ENCODE results near the gene LSAMP. TPM values are rescaled to one million over a fixed set of nuclear protein-coding genes. Genes with fewer than 3 reads are reported as not detected.

The LSAMP gene
- total and polyA plus RNA-seq, 2 of the 13 experiments (the other 11 are each of a cell fraction or from before 2014, with no cell fraction given): not detected

GRCh38 chr3:116356056-116356455 lies 89.2 kb downstream of the LSAMP start:
- ATAC-seq (no peak), DNase-seq (ENCODE audit: low spot score) (no peak), FAIRE-seq (no peak)
- H3K27me3 ChIP-seq (ENCODE audit: control insufficient read depth in 1 of 2, insufficient read depth in 2 of 2, low read length in 2 of 2): no peaks in the 10 kb centered on the region
- WGBS (ENCODE audit: low lambda C conversion rate): 1% methylated on average over 2 of the region's 2 CpGs
- no peaks in the 10 kb centered on the region for H3K9me3 ChIP-seq (ENCODE audit: low read length)
- no peak overlapping the region for H3K27ac ChIP-seq (ENCODE audit: extremely low read length, insufficient read depth, low read length)
- H3K36me3 ChIP-seq (replicated peaks in 1 of 2; ENCODE audit: control insufficient read depth in 1 of 2, insufficient read depth in 2 of 2, low read length in 2 of 2): no peaks in the 10 kb centered on the region
- ChIA-PET CTCF (ENCODE audit: low intra/inter-chr PET ratio, low total read pairs) (no interaction called here), POLR2A (no interaction called here)
- H3K9ac ChIP-seq (ENCODE audit: insufficient read depth, low read depth, low read length): no peak overlapping the region
- intact Hi-C loops (cut with micrococcal nuclease; ENCODE audit: unreplicated experiment): no loop called here
- no peak for TF ChIP-seq SMARCE1 (IDR thresholded peaks at IDR 0.05; ENCODE audit: borderline replicate concordance)
- TF ChIP-seq POGK (CRISPR knock-in tag; conservative IDR thresholded peaks at IDR 0.05): no peak
- TF ChIP-seq RBFOX2 (IDR thresholded peaks at IDR 0.05; ENCODE audit: low read depth, low read length): no peak
- TF ChIP-seq TP53 (CRISPR knock-in tag; conservative IDR thresholded peaks at IDR 0.05): no peak
- no peak for TF ChIP-seq CBFB (CRISPR knock-in tag; IDR thresholded peaks at IDR 0.05)
- no peak for TF ChIP-seq ZUFSP (CRISPR knock-in tag; IDR thresholded peaks at IDR 0.05; ENCODE audit: borderline replicate concordance)
- TF ChIP-seq BHLHE40 (IDR thresholded peaks at IDR 0.05; ENCODE audit: low read length): no peak
- TF ChIP-seq GATAD1 (CRISPR knock-in tag; IDR thresholded peaks at IDR 0.05): no peak
- no peak for TF ChIP-seq SRSF9 (IDR thresholded peaks at IDR 0.05; ENCODE audit: borderline replicate concordance, insufficient read depth, low read depth, low read length, poor library complexity, severe bottlenecking)
- TF ChIP-seq ZNF264 (CRISPR knock-in tag; IDR thresholded peaks at IDR 0.05): no peak
- no peak for TF ChIP-seq ATF1 (CRISPR knock-in tag; IDR thresholded peaks at IDR 0.05)
- no peak for TF ChIP-seq ATM (IDR thresholded peaks at IDR 0.05; ENCODE audit: borderline replicate concordance)
- H3K4me3 ChIP-seq (replicated peaks in 1 of 3; ENCODE audit: insufficient read depth in 1 of 3, low read depth in 2 of 3, low read length in 3 of 3): no peak overlapping the region
- in situ Hi-C loops (cut with HindIII; ENCODE audit: extremely low pct_ligation_motif_present, low pct_unique_long_range_greater_than_20kb): no loop called here
- BruUV-seq (replicated peaks): no TSS peak
- H3K4me2 ChIP-seq (ENCODE audit: low read depth, low read length): no peak overlapping the region
- H4K20me1 ChIP-seq (ENCODE audit: insufficient read depth, low read length): no peaks in the 10 kb centered on the region
- H3K4me1 ChIP-seq (ENCODE audit: insufficient read depth, low read length): no peaks in the 10 kb centered on the region
- no peaks in the 10 kb centered on the region for H3K79me2 ChIP-seq (ENCODE audit: insufficient read depth, low read length)
- no peak overlapping the region for H2AFZ ChIP-seq (ENCODE audit: low read length)

Data from HepG2 (cell line).